Lower leg skin (tissue), 3 donors: Measurements from ENCODE around the gene NR3C2.

ENCODE experiments used
- CTCF ChIP-seq, 3 donors: fragments of 450-650 bp; IDR thresholded peaks; one replicate each; pipeline ENCODE4 v1.5.1; 2016; ENCODE audit warnings: antibody characterized with exemption in 3 of 3, mild to moderate bottlenecking in 3 of 3, moderate library complexity in 2 of 3
- POLR2A ChIP-seq, 2 donors: fragments of 450-650 bp; IDR thresholded peaks; one replicate each; pipeline ENCODE4 v1.6.1; 2016 to 2017; ENCODE audit warnings: antibody characterized with exemption in 2 of 2, mild to moderate bottlenecking in 1 of 2, moderate library complexity in 1 of 2

- TF ChIP-seq CTCF (IDR thresholded peaks at IDR 0.05) (no peak), POLR2A (IDR thresholded peaks at IDR 0.05) (no peak)
Measured at GRCh38 chr4:148438047-148438446, 4.2 kb downstream of the NR3C2 start.
